ENCODE data around the gene CFDP1. TPM values are rescaled to one million over a fixed set of nuclear protein-coding genes. Genes with fewer than 3 reads are reported as not detected.

CFDP1 gene
- total and polyA plus RNA-seq, 2 of the 13 experiments (the other 11 are each of a cell fraction or from before 2014, with no cell fraction given) = 78.6 to 153 TPM

DNA sequence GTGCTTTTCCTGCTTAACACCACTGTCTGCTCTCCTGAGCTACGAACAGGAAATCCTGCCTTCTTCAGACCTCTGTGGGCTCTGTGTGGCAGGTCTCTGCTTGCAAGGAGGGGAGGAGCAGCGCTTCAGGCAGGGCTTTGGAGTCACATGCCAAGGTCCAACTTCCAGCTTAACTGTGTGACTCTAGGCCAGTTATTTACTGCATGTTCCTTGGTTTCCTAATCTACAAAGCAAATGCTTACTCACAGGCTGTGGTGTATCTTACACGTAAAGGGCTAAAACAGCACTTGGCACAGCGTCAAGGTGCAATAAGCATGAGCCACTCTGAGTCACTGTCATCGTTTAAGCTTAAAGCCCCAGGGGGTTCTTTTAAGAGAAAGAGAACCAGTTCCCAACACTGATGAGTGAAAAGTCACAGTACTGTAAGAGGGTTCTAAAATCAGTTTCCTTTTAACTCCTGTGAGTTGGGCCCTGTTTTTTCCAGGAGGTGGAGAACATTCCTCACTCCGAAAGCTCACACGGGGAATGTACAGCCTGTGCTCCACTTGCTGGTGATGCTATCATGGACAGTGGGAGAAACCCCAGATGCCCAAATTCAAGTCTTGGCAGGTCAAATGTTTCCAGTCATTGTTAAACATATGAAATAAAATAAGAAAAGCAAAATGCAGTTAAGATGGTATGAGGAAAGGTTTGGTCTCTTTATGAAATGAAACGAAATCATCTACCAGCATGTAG is 127.8 kb downstream of the CFDP1 start (continued):
- no peak for TF ChIP-seq CEBPZ (IDR thresholded peaks at IDR 0.05; ENCODE audit: low read length)
- peak; percentile 83 for TF ChIP-seq ETV5 (CRISPR knock-in tag; IDR thresholded peaks at IDR 0.05; ENCODE audit: borderline replicate concordance)
- 0 out of 2 replicates have a peak, but pooled peaks have one; percentile 55 for TF ChIP-seq ZNF446 (CRISPR knock-in tag; IDR thresholded peaks at IDR 0.05)
- no peak for TF ChIP-seq PCBP1 (IDR thresholded peaks at IDR 0.05; ENCODE audit: borderline replicate concordance, low read depth, low read length)
- peak; percentile 94 for TF ChIP-seq TSC22D2 (CRISPR knock-in tag; IDR thresholded peaks at IDR 0.05; ENCODE audit: borderline replicate concordance)
- TF ChIP-seq THAP11 (CRISPR knock-in tag; IDR thresholded peaks at IDR 0.05) = peak; percentile 84
- peak; percentile 33 for TF ChIP-seq ZNF883 (CRISPR knock-in tag; IDR thresholded peaks at IDR 0.05; ENCODE audit: not compliant biosample characterization)
- no peak for TF ChIP-seq JUND (CRISPR knock-in tag; IDR thresholded peaks at IDR 0.05)
- peak; percentile 96 for TF ChIP-seq SMYD3 (CRISPR knock-in tag; IDR thresholded peaks at IDR 0.05)
- TF ChIP-seq PAWR (CRISPR knock-in tag; IDR thresholded peaks at IDR 0.05; ENCODE audit: borderline replicate concordance) = no peak
- peak; percentile 89; the same call in 1 of the 2 replicates for TF ChIP-seq TOE1 (CRISPR knock-in tag; IDR thresholded peaks at IDR 0.05)
- peak; percentile 86; the same call in 1 of the 2 replicates for TF ChIP-seq GLI4 (CRISPR knock-in tag; IDR thresholded peaks at IDR 0.05; ENCODE audit: borderline replicate concordance)
- TF ChIP-seq ZNF33A (CRISPR knock-in tag; IDR thresholded peaks at IDR 0.05; ENCODE audit: borderline replicate concordance) = no peak
- TF ChIP-seq FOXC1 (CRISPR knock-in tag; IDR thresholded peaks at IDR 0.05; ENCODE audit: borderline replicate concordance) = peak; percentile 22; the same call in 1 of the 2 replicates
- TF ChIP-seq ARID2 (CRISPR knock-in tag; IDR thresholded peaks at IDR 0.05; ENCODE audit: borderline replicate concordance) = no peak
- TF ChIP-seq, protein P1, sequence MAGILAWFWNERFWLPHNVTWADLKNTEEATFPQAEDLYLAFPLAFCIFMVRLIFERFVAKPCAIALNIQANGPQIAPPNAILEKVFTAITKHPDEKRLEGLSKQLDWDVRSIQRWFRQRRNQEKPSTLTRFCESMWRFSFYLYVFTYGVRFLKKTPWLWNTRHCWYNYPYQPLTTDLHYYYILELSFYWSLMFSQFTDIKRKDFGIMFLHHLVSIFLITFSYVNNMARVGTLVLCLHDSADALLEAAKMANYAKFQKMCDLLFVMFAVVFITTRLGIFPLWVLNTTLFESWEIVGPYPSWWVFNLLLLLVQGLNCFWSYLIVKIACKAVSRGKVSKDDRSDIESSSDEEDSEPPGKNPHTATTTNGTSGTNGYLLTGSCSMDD (CRISPR knock-in tag; IDR thresholded peaks at IDR 0.05) = no peak
- no peak for TF ChIP-seq MAF1 (CRISPR knock-in tag; IDR thresholded peaks at IDR 0.05; ENCODE audit: borderline replicate concordance)
- peak; percentile 95 for TF ChIP-seq XRCC5 (optimal IDR thresholded peaks at IDR 0.05; ENCODE audit: low read length)
- TF ChIP-seq, protein P2, sequence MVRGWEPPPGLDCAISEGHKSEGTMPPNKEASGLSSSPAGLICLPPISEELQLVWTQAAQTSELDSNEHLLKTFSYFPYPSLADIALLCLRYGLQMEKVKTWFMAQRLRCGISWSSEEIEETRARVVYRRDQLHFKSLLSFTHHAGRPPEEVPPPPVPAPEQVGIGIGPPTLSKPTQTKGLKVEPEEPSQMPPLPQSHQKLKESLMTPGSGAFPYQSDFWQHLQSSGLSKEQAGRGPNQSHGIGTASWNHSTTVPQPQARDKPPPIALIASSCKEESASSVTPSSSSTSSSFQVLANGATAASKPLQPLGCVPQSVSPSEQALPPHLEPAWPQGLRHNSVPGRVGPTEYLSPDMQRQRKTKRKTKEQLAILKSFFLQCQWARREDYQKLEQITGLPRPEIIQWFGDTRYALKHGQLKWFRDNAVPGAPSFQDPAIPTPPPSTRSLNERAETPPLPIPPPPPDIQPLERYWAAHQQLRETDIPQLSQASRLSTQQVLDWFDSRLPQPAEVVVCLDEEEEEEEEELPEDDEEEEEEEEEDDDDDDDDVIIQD (CRISPR knock-in tag; IDR thresholded peaks at IDR 0.05; ENCODE audit: low read depth) = peak; percentile 64; the same call in 1 of the 2 replicates
- peak; percentile 66 for TF ChIP-seq SPEN (CRISPR knock-in tag; IDR thresholded peaks at IDR 0.05; ENCODE audit: low read depth)

Measured in HepG2 (cell line).